COLO829 (cell line): ENCODE measurements around the gene PITX1.

Source experiments
- DNase-seq: peaks from one replicate; pipeline ENCODE4 v3.0.0; 2012; ENCODE audit warnings: low spot score

Gene PITX1

GRCh38 chr5:135041726-135042125 is 7.7 kb upstream of the PITX1 start:
- no peak for DNase-seq

- no peak for DNase-seq
These were observed 7.1 kb upstream of the PITX1 start for GRCh38 chr5:135041145-135041587.

GRCh38 chr5:135040333-135041144 is 6.5 kb upstream of the PITX1 start:
- no peak for DNase-seq

- no peak for DNase-seq
These were observed 6.0 kb upstream of the PITX1 start for GRCh38 chr5:135040034-135040332.

GRCh38 chr5:135039271-135040033 is 5.4 kb upstream of the PITX1 start:
- no peak for DNase-seq

- no peak for DNase-seq
These were observed 4.8 kb upstream of the PITX1 start for GRCh38 chr5:135038813-135039270.

GRCh38 chr5:135038205-135038812 is 4.3 kb upstream of the PITX1 start:
- no peak for DNase-seq

- DNase-seq, result no peak
These were observed 3.6 kb upstream of the PITX1 start for GRCh38 chr5:135037519-135038204.

- no peak for DNase-seq
These were observed 2.4 kb upstream of the PITX1 start for GRCh38 chr5:135036405-135036804.

GRCh38 chr5:135035678-135036030 is 1.6 kb upstream of the PITX1 start:
- DNase-seq, result no peak

- no peak for DNase-seq
These were observed 1.1 kb upstream of the PITX1 start for GRCh38 chr5:135034963-135035677.

GRCh38 chr5:135034236-135034962 is 371 bp upstream of the PITX1 start:
- DNase-seq, result no peak

GRCh38 chr5:135032999-135033861 is 798 bp downstream of the PITX1 start:
- no peak for DNase-seq

- no peak for DNase-seq
These were observed 1.4 kb downstream of the PITX1 start for GRCh38 chr5:135032695-135032998.

- DNase-seq, result no peak
These were observed 2.0 kb downstream of the PITX1 start for GRCh38 chr5:135031813-135032694.

GRCh38 chr5:135030956-135031812 is 2.8 kb downstream of the PITX1 start:
- DNase-seq, result no peak

GRCh38 chr5:135030123-135030955 is 3.7 kb downstream of the PITX1 start:
- no peak for DNase-seq
